Activated B cell treated with CpG ODN at 0.5 μM for 24 hours (primary cell): ENCODE measurements around the gene RAET1E. TPM values are rescaled to one million over a fixed set of nuclear protein-coding genes. Genes with fewer than 3 reads are reported as not detected.
"Not testable (repeated sequence)": the region's sequence is repeated elsewhere in the genome, so short reads cannot be mapped to it uniquely, and the experiment has no call there.

Source experiments
- ATAC-seq: fragments of 200-7000 bp; cut with Tn5 transposase; one replicate; pipeline ENCODE4 v1.10.0; 2021; ENCODE audit warnings: low read depth, mild to moderate bottlenecking, moderate library complexity
- CTCF ChIA-PET: fragments of 350-600 bp; sonication (Branson Sonifier 250); formaldehyde crosslinking; loops from one replicate; lab custom pipeline; 2021; ENCODE audit warnings: antibody characterized with exemption; lab: Charles Lee
- POLR2A ChIA-PET: fragments of 350-600 bp; sonication (Branson Sonifier 250); formaldehyde crosslinking; loops from one replicate; lab custom pipeline; 2021; ENCODE audit warnings: antibody characterized with exemption; lab: Charles Lee
- DNase-seq: peaks from one replicate; pipeline ENCODE4 v3.0.0; 2022
- H3K27ac Mint-ChIP-seq: one replicate; pipeline ENCODE4 v1.8.0; 2020; ENCODE audit warnings: mixed read lengths
- H3K27me3 Mint-ChIP-seq: one replicate; pipeline ENCODE4 v1.8.0; 2021; ENCODE audit warnings: mixed read lengths
- H3K36me3 Mint-ChIP-seq: one replicate; pipeline ENCODE4 v1.8.0; 2021; ENCODE audit warnings: low read depth, mixed read lengths
- H3K4me1 Mint-ChIP-seq: one replicate; pipeline ENCODE4 v1.8.0; 2021; ENCODE audit warnings: mixed read lengths
- H3K4me3 Mint-ChIP-seq: one replicate; pipeline ENCODE4 v1.8.0; 2020; ENCODE audit warnings: mild to moderate bottlenecking, mixed read lengths
- H3K9me3 Mint-ChIP-seq: one replicate; pipeline ENCODE4 v1.8.0; 2020; ENCODE audit warnings: mixed read lengths
- CTCF ChIP-seq: fragments of 200-600 bp; IDR thresholded peaks from one replicate; pipeline ENCODE4 v1.8.0; 2022; ENCODE audit warnings: antibody characterized with exemption, mild to moderate bottlenecking
- intact Hi-C: fragments of 100-400 bp; cut with micrococcal nuclease; formaldehyde crosslinking; loops from one replicate; pipeline ENCODE4 v1.15.1; 2024
- total RNA-seq: library from RNA; stranded (reverse); gene quantifications from 2 replicates; pipeline ENCODE4 v1.2.3, GENCODE V29; 2022

The RAET1E gene
- total RNA-seq, 1 donor from 2014 or later: not detected

- DNase-seq: no peak
- no peak for TF ChIP-seq CTCF
- H3K4me1 Mint-ChIP-seq: peaks cover 31% of the 10 kb centered on the region
- no peak overlapping the region for H3K27ac Mint-ChIP-seq
- intact Hi-C loops: loop anchor here (2.0 to 10.0 kb wide), 2 partner anchors 59 to 199 kb away; partner anchors contain the start of gene LRP11
- ChIA-PET POLR2A (no interaction called here), CTCF (interaction anchor here (0.6 to 1.1 kb wide), 3 partner anchors 57 to 375 kb away, joined by 3 to 4 read pairs (median 3); no protein-coding TSS in a partner anchor)
- peaks cover 74% of the 10 kb centered on the region for H3K27me3 Mint-ChIP-seq
- no peaks in the 10 kb centered on the region for H3K36me3 Mint-ChIP-seq
- ATAC-seq: peak; percentile 9
- H3K4me3 Mint-ChIP-seq: peak overlapping the region; percentile 77
- no peaks in the 10 kb centered on the region for H3K9me3 Mint-ChIP-seq
These were observed 25.5 kb upstream of the RAET1E start for GRCh38 chr6:149923327-149923986.

GRCh38 chr6:149922642-149923326 lies 24.9 kb upstream of the RAET1E start, which contains the start of gene RAET1G:
TSS of gene RAET1G (minus strand) at chr6:149923121. CDS start at chr6:149923010, 111 bp downstream.
- Mint-ChIP-seq H3K9me3 (no peaks in the 10 kb centered on the region), H3K27me3 (peaks cover 73% of the 10 kb centered on the region), H3K4me1 (peaks cover 31% of the 10 kb centered on the region), H3K4me3 (peak within 1 kb of the TSS; percentile 77), H3K36me3 (no peaks in the 10 kb centered on the region), H3K27ac (no peak within 1 kb of the TSS)
- intact Hi-C loops: loop anchor here (2.0 to 10.0 kb wide), 2 partner anchors 58 to 198 kb away; partner anchors contain the start of gene LRP11
- no peak for TF ChIP-seq CTCF
- peak; percentile 54 for DNase-seq
- ATAC-seq: peak; percentile 96
- ChIA-PET POLR2A (no interaction called here), CTCF (interaction anchor here (0.6 kb wide), 1 partner anchor 375 kb away, joined by 4 read pairs; no protein-coding TSS in a partner anchor)

GRCh38 chr6:149922091-149922490 lies 24.2 kb upstream of the RAET1E start:
- Mint-ChIP-seq H3K4me3 (peak overlapping the region; percentile 28), H3K4me1 (peaks cover 31% of the 10 kb centered on the region), H3K27me3 (peaks cover 69% of the 10 kb centered on the region)
- H3K9me3 Mint-ChIP-seq, POLR2A ChIA-PET, H3K36me3 Mint-ChIP-seq, CTCF ChIA-PET, H3K27ac Mint-ChIP-seq, ATAC-seq: not testable (repeated sequence)
- peak; percentile 14 for DNase-seq
- intact Hi-C loops: loop anchor here (2.0 to 10.0 kb wide), 2 partner anchors 57 to 197 kb away; partner anchors contain the start of gene LRP11

GRCh38 chr6:149921361-149921760 lies 23.4 kb upstream of the RAET1E start:
- no peak for TF ChIP-seq CTCF
- POLR2A ChIA-PET: no interaction called here
- ATAC-seq: no peak
- Mint-ChIP-seq H3K27me3 (peaks cover 66% of the 10 kb centered on the region), H3K4me1 (peaks cover 29% of the 10 kb centered on the region), H3K36me3 (no peaks in the 10 kb centered on the region), H3K9me3 (no peaks in the 10 kb centered on the region), H3K27ac (no peak overlapping the region), H3K4me3 (no peak overlapping the region)
- DNase-seq: no peak
- intact Hi-C loops: loop anchor here (10.0 kb wide), 1 partner anchor 197 kb away; no protein-coding TSS in a partner anchor
- CTCF ChIA-PET: no interaction called here

- DNase-seq: no peak
- CTCF ChIA-PET: no interaction called here
- peaks cover 56% of the 10 kb centered on the region for H3K27me3 Mint-ChIP-seq
- TF ChIP-seq CTCF: no peak
- intact Hi-C loops: loop anchor here (10.0 kb wide), 1 partner anchor 195 kb away; no protein-coding TSS in a partner anchor
- peaks cover 22% of the 10 kb centered on the region for H3K4me1 Mint-ChIP-seq
- no peaks in the 10 kb centered on the region for H3K9me3 Mint-ChIP-seq
- POLR2A ChIA-PET: no interaction called here
- H3K36me3 Mint-ChIP-seq: no peaks in the 10 kb centered on the region
- no peak overlapping the region for H3K4me3 Mint-ChIP-seq
- no peak for ATAC-seq
- H3K27ac Mint-ChIP-seq: no peak overlapping the region
These were observed 21.9 kb upstream of the RAET1E start for GRCh38 chr6:149919834-149920225.

- not testable (repeated sequence) for ATAC-seq
These were observed 21.4 kb upstream of the RAET1E start for GRCh38 chr6:149919126-149919833.

More at GRCh38 chr6:149919126-149919833, 21.4 kb upstream of the RAET1E start:
- DNase-seq, CTCF ChIA-PET, H3K9me3 Mint-ChIP-seq, H3K27ac Mint-ChIP-seq, intact Hi-C loops, POLR2A ChIA-PET, H3K4me3 Mint-ChIP-seq, H3K36me3 Mint-ChIP-seq: not testable (repeated sequence)
- Mint-ChIP-seq H3K4me1 (peaks cover 22% of the 10 kb centered on the region), H3K27me3 (peaks cover 52% of the 10 kb centered on the region)
